HEK293 (cell line): Measurements from ENCODE around the gene KDM4B.

Source experiments
- CTCF ChIP-seq: fragments of 450-650 bp; formaldehyde crosslinking; IDR thresholded peaks from 2 replicates; pipeline ENCODE4 v1.5.1; 2016; ENCODE audit warnings: missing biosample characterization, missing genetic modification characterization
- REST ChIP-seq: fragments of 450-650 bp; formaldehyde crosslinking; IDR thresholded peaks from 2 replicates; pipeline ENCODE4 v1.5.1; 2016; ENCODE audit warnings: missing biosample characterization, missing genetic modification characterization
- ZBTB8A ChIP-seq: fragments of 450-650 bp; formaldehyde crosslinking; IDR thresholded peaks from 2 replicates; pipeline ENCODE4 v1.5.1; 2016; ENCODE audit warnings: missing biosample characterization, missing genetic modification characterization
- ZNF133 ChIP-seq: fragments of 450-650 bp; formaldehyde crosslinking; IDR thresholded peaks from 2 replicates; pipeline ENCODE4 v1.5.1; 2016; ENCODE audit warnings: missing biosample characterization, missing genetic modification characterization
- ZNF214 ChIP-seq: fragments of 450-650 bp; formaldehyde crosslinking; IDR thresholded peaks from 2 replicates; pipeline ENCODE4 v1.5.1; 2017; ENCODE audit warnings: missing biosample characterization, mild to moderate bottlenecking, missing genetic modification characterization, borderline replicate concordance
- ZNF433 ChIP-seq: fragments of 450-650 bp; formaldehyde crosslinking; IDR thresholded peaks from 2 replicates; pipeline ENCODE4 v1.5.1; 2016; ENCODE audit warnings: missing biosample characterization, missing genetic modification characterization, low read depth

- no peak for TF ChIP-seq ZNF133
- no peak for TF ChIP-seq ZNF214 (tag by site-specific recombination)
- TF ChIP-seq ZBTB8A (tag by site-specific recombination), result no peak
- no peak for TF ChIP-seq CTCF (tag by site-specific recombination)
- TF ChIP-seq ZNF433 (tag by site-specific recombination), result no peak
- no peak for TF ChIP-seq REST (tag by site-specific recombination)
Measured at GRCh38 chr19:5090465-5091017, 121.6 kb downstream of the KDM4B start.
